ENCODE results near the gene SLC7A5. TPM values are rescaled to one million over a fixed set of nuclear protein-coding genes. Genes with fewer than 3 reads are reported as not detected.
"Not testable (repeated sequence)": the region's sequence is repeated elsewhere in the genome, so short reads cannot be mapped to it uniquely, and the experiment has no call there.

SLC7A5 gene
- total and polyA plus RNA-seq, 8 donors: 1.1 to 54.7 (median 4.4) TPM

DNA sequence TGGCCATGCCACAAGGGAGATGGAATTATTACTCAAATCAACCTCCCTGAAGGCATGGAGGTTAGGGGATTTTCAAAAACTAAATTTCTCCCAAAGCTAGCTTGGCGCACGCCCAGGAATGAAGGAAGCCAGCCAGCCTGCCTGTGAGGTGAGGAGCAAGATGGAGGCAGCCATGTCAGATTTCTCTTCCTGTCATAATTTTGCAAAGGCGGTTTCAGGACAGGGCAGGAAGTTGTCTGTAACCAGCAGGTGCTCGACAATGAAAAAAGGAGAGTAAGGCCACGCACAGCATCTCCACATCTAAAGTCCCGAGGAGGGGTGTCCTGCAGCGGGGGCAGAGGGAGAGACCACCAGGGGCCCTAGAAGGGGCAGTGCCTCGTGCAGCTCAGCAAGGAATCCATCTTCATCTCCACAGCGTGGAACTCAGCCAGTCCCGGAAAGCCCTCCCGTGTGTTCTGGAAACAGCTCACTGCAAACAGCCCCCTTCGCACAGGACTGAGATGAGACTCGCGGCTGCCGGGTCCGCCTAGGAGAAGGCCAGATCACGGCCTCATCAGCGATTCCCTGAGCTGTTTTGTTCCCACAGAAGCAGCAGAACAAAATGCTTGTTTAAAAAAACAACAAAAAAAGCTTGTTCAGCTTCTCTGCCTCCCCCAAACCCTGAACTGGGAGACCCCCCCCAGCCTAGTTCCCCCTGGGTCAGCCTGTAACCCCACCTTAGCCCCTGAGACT is 47.8 kb downstream of the SLC7A5 start:
- Histone ChIP-seq H3K36me3 (no peaks in the 10 kb centered on the region), H3K4me3 (no peak overlapping the region), H3K9me3 (no peaks in the 10 kb centered on the region), H3K27me3 (no peaks in the 10 kb centered on the region), H3K27ac (no peak overlapping the region), H3K4me1 (no peaks in the 10 kb centered on the region)
- FAIRE-seq (no peak), DNase-seq (no peak), ATAC-seq (no peak)
- TF ChIP-seq, protein P1, sequence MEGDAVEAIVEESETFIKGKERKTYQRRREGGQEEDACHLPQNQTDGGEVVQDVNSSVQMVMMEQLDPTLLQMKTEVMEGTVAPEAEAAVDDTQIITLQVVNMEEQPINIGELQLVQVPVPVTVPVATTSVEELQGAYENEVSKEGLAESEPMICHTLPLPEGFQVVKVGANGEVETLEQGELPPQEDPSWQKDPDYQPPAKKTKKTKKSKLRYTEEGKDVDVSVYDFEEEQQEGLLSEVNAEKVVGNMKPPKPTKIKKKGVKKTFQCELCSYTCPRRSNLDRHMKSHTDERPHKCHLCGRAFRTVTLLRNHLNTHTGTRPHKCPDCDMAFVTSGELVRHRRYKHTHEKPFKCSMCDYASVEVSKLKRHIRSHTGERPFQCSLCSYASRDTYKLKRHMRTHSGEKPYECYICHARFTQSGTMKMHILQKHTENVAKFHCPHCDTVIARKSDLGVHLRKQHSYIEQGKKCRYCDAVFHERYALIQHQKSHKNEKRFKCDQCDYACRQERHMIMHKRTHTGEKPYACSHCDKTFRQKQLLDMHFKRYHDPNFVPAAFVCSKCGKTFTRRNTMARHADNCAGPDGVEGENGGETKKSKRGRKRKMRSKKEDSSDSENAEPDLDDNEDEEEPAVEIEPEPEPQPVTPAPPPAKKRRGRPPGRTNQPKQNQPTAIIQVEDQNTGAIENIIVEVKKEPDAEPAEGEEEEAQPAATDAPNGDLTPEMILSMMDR (IDR thresholded peaks at IDR 0.05): no peak
- WGBS, 2 donors: 60 to 65% methylated on average over 18 of the region's 18 CpGs
- intact Hi-C loops (cut with DNase I): no loop called here

DNA sequence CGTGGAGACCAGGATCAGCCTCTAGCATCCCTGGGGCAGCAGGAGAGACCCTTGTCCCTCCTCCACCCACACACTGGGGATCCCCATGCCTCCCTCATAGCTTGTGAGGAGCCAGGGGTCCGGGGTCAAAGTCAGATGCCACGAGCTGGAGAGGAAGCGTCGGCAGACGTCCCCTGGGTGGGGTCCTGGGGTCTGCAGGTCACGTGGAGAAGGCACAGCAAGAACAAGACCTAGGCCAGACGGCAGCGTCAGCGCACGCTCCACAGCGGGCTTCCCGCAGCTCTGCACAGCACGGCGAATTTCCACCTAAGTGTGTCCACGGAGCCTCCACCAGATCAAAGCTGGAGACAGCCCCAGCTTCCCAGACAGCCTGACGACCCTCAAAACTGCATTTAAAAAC is 49.3 kb downstream of the SLC7A5 start:
- intact Hi-C loops (cut with DNase I): no loop called here
- TF ChIP-seq, protein P1 (IDR thresholded peaks at IDR 0.05): no peak
- WGBS, 2 donors: 78 to 81% methylated on average over 17 of the region's 17 CpGs
- Histone ChIP-seq H3K36me3 (no peaks in the 10 kb centered on the region), H3K4me1 (no peaks in the 10 kb centered on the region), H3K9me3 (no peaks in the 10 kb centered on the region), H3K4me3 (no peak overlapping the region), H3K27ac (no peak overlapping the region), H3K27me3 (no peaks in the 10 kb centered on the region)
- DNase-seq (peak in 1 of 6 donors; percentile 58), FAIRE-seq (no peak), ATAC-seq (no peak)

GRCh38 chr16:87819282-87819681 is 50.0 kb downstream of the SLC7A5 start:
- TF ChIP-seq, protein P1 (IDR thresholded peaks at IDR 0.05): no peak
- DNase-seq (no peak), ATAC-seq (no peak), FAIRE-seq (no peak)
- H3K4me3 ChIP-seq: no peak overlapping the region
- no peaks in the 10 kb centered on the region for H3K4me1 ChIP-seq
- H3K9me3 ChIP-seq: no peaks in the 10 kb centered on the region
- intact Hi-C loops (cut with DNase I): no loop called here
- 74 to 82% methylated on average over 13 to 15 of the region's 15 CpGs for WGBS, 2 donors
- no peak overlapping the region for H3K27ac ChIP-seq
- H3K36me3 ChIP-seq: no peaks in the 10 kb centered on the region
- H3K27me3 ChIP-seq: no peaks in the 10 kb centered on the region

- Histone ChIP-seq H3K4me3 (no peak overlapping the region), H3K9me3 (no peaks in the 10 kb centered on the region), H3K36me3 (no peaks in the 10 kb centered on the region), H3K27ac (no peak overlapping the region), H3K27me3 (no peaks in the 10 kb centered on the region), H3K4me1 (no peaks in the 10 kb centered on the region)
- FAIRE-seq (no peak), ATAC-seq (no peak), DNase-seq (no peak)
- intact Hi-C loops (cut with DNase I): no loop called here
- 90% methylated on average over 16 of the region's 16 CpGs for WGBS, 2 donors
- TF ChIP-seq, protein P1 (IDR thresholded peaks at IDR 0.05): no peak
These were observed 50.7 kb downstream of the SLC7A5 start for GRCh38 chr16:87818533-87819161.

GRCh38 chr16:87817910-87818309 is 51.4 kb downstream of the SLC7A5 start:
- ATAC-seq (no peak), FAIRE-seq (no peak), DNase-seq (no peak)
- intact Hi-C loops (cut with DNase I): no loop called here
- 98% methylated on average over 8 of the region's 8 CpGs for WGBS, 2 donors
- no peaks in the 10 kb centered on the region for H3K36me3 ChIP-seq
- H3K4me1 ChIP-seq: no peaks in the 10 kb centered on the region
- no peaks in the 10 kb centered on the region for H3K9me3 ChIP-seq
- H3K27ac ChIP-seq: no peak overlapping the region
- no peaks in the 10 kb centered on the region for H3K27me3 ChIP-seq
- no peak overlapping the region for H3K4me3 ChIP-seq
- TF ChIP-seq, protein P1 (IDR thresholded peaks at IDR 0.05): no peak

GRCh38 chr16:87817370-87817769 is 51.9 kb downstream of the SLC7A5 start:
- ATAC-seq; H3K4me3 ChIP-seq; H3K27me3 ChIP-seq; H3K4me1 ChIP-seq; H3K9me3 ChIP-seq; H3K27ac ChIP-seq; DNase-seq; FAIRE-seq; intact Hi-C loops (cut with DNase I); H3K36me3 ChIP-seq: not testable (repeated sequence)
- WGBS, 2 donors: 79 to 87% methylated on average over 7 of the region's 7 CpGs

Measured in pancreas (tissue), 10 donors.